HepG2 (cell line): ENCODE measurements around the gene CNTRL. TPM values are rescaled to one million over a fixed set of nuclear protein-coding genes. Genes with fewer than 3 reads are reported as not detected.

Experiments used
- ATAC-seq: fragments of 200-7000 bp; cut with Tn5 transposase; 3 replicates; pipeline ENCODE4 v1.9.1; 2020; ENCODE audit warnings: mild to moderate bottlenecking, moderate library complexity
- BruUV-seq: library from RNA; stranded (reverse); fragments of 400-500 nt; replicated peaks from 2 replicates; lab custom pipeline; 2021; lab: Mats Ljungman, UMichigan
- CTCF ChIA-PET: fragments of 300-600 bp; formaldehyde crosslinking; extraction: SDS; loops from one replicate; lab custom pipeline; 2021; ENCODE audit warnings: low total read pairs, inconsistent platforms, low intra/inter-chr PET ratio; lab: Yijun Ruan, JAX
- POLR2A ChIA-PET: fragments of 350-600 bp; sonication (Branson Sonifier 250); formaldehyde crosslinking; loops from one replicate; lab custom pipeline; 2020; ENCODE audit warnings: antibody characterized with exemption, inconsistent platforms; lab: Yijun Ruan, JAX
- DNase-seq: peaks from one replicate; pipeline ENCODE4 v3.0.0-alpha.2; 2015; ENCODE audit warnings: low spot score
- FAIRE-seq: peaks from 3 replicates; lab custom pipeline; 2011; peaks lifted over from hg19 to GRCh38; lab: Jason Lieb, UNC
- H2AFZ ChIP-seq: one replicate; pipeline ENCODE4 v1.6.1; 2011; ENCODE audit warnings: low read length, inconsistent platforms
- H3K27ac ChIP-seq: fragments of 300-600 bp; 3 replicates; pipeline ENCODE4 v1.8.0; 2011; ENCODE audit warnings: mixed run types, mild to moderate bottlenecking, mixed read lengths, low read length, inconsistent platforms; ENCODE audit not compliant: insufficient read depth; ENCODE audit errors: extremely low read length
- H3K27me3 ChIP-seq, 2 experiments: fragments of 200-600 bp in 1 of 2; 2 replicates in 1 of 2; 3 replicates in 1 of 2; pipeline versions ENCODE4 v1.6.0 to v1.8.0; 2011; ENCODE audit warnings: low read length in 2 of 2, mild to moderate bottlenecking in 2 of 2, moderate library complexity in 2 of 2, inconsistent platforms in 1 of 2; ENCODE audit not compliant: insufficient read depth in 2 of 2, control insufficient read depth in 1 of 2
- H3K36me3 ChIP-seq, 2 experiments: fragments of 200-600 bp in 1 of 2; replicated peaks in 1 of 2; 2 replicates in 1 of 2; 3 replicates in 1 of 2; pipeline versions ENCODE4 v1.5.1 to v1.8.0; 2011; ENCODE audit warnings: low read length in 2 of 2, inconsistent platforms in 1 of 2; ENCODE audit not compliant: insufficient read depth in 2 of 2, control insufficient read depth in 1 of 2
- H3K4me1 ChIP-seq: 2 replicates; pipeline ENCODE4 v1.5.1; 2012; ENCODE audit warnings: low read length, inconsistent platforms; ENCODE audit not compliant: insufficient read depth
- H3K4me2 ChIP-seq: 2 replicates; pipeline ENCODE4 v1.6.0; 2011; ENCODE audit warnings: low read depth, low read length, inconsistent platforms
- H3K4me3 ChIP-seq, 3 experiments: fragments of 200-600 bp in 1 of 3; sonication (generic), shearing (Covaris generic) in 1 of 3; replicated peaks in 1 of 3; 2 replicates each; pipeline ENCODE4 v1.5.1; 2011 to 2016; ENCODE audit warnings: low read length in 3 of 3, inconsistent platforms in 2 of 3, low read depth in 2 of 3, mild to moderate bottlenecking in 2 of 3, control low read depth in 1 of 3, mixed read lengths in 1 of 3; ENCODE audit not compliant: insufficient read depth in 1 of 3
- H3K79me2 ChIP-seq: one replicate; pipeline ENCODE4 v1.6.1; 2011; ENCODE audit warnings: low read length, inconsistent platforms; ENCODE audit not compliant: insufficient read depth
- H3K9ac ChIP-seq: 2 replicates; pipeline ENCODE4 v1.6.0; 2011; ENCODE audit warnings: mild to moderate bottlenecking, low read depth, low read length, inconsistent platforms; ENCODE audit not compliant: insufficient read depth
- H3K9me3 ChIP-seq: 2 replicates; pipeline ENCODE4 v1.5.1; 2012; ENCODE audit warnings: mild to moderate bottlenecking, low read length
- H4K20me1 ChIP-seq: 2 replicates; pipeline ENCODE4 v1.6.0; 2011; ENCODE audit warnings: inconsistent platforms, mild to moderate bottlenecking, low read length, moderate library complexity; ENCODE audit not compliant: insufficient read depth
- AFF4 ChIP-seq: sonication (generic); formaldehyde crosslinking; IDR thresholded peaks from 2 replicates; pipeline ENCODE4 v1.4.0; 2020; ENCODE audit warnings: missing genetic modification reagents
- BCL3 ChIP-seq: sonication (generic); formaldehyde crosslinking; IDR thresholded peaks from 2 replicates; pipeline ENCODE4 v1.5.1; 2020; ENCODE audit warnings: mild to moderate bottlenecking, missing genetic modification reagents, moderate library complexity
- CBFB ChIP-seq: sonication (generic); formaldehyde crosslinking; IDR thresholded peaks from 2 replicates; pipeline ENCODE4 v1.4.0; 2020; ENCODE audit warnings: missing genetic modification reagents
- HHEX ChIP-seq: IDR thresholded peaks from 2 replicates; pipeline ENCODE4 v1.6.1; 2016; ENCODE audit warnings: control low read depth
- HNRNPL ChIP-seq: fragments of 200-400 bp; formaldehyde crosslinking; IDR thresholded peaks from 2 replicates; pipeline ENCODE4 v1.6.1; 2017; ENCODE audit warnings: mild to moderate bottlenecking, low read depth, low read length
- HOXA3 ChIP-seq: sonication (generic); formaldehyde crosslinking; IDR thresholded peaks from 2 replicates; pipeline ENCODE4 v1.5.0; 2020; ENCODE audit warnings: missing genetic modification reagents
- SCMH1 ChIP-seq: sonication (generic); formaldehyde crosslinking; IDR thresholded peaks from 2 replicates; pipeline ENCODE4 v1.9.0; 2021; ENCODE audit warnings: missing genetic modification reagents, mild to moderate bottlenecking, borderline replicate concordance
- ZNF143 ChIP-seq: sonication (generic); formaldehyde crosslinking; IDR thresholded peaks from 2 replicates; pipeline ENCODE4 v1.4.0; 2020; ENCODE audit warnings: missing genetic modification reagents
- ZNF3 ChIP-seq: IDR thresholded peaks from 2 replicates; pipeline ENCODE4 v1.7.0; 2017; ENCODE audit warnings: inconsistent platforms
- ZNF432 ChIP-seq: sonication (generic); formaldehyde crosslinking; IDR thresholded peaks from 2 replicates; pipeline ENCODE4 v1.5.0; 2020; ENCODE audit warnings: missing genetic modification reagents, mild to moderate bottlenecking, borderline replicate concordance
- WGBS: methylation state at CpG from one replicate; pipeline ENCODE4 v1.1.6; 2017; ENCODE audit warnings: low lambda C conversion rate; 5-methylcytosine and 5-hydroxymethylcytosine counted together
- in situ Hi-C: cut with HindIII; loops from 2 replicates; pipeline ENCODE4 v1.10.0; 2017; ENCODE audit warnings: low pct_unique_long_range_greater_than_20kb; ENCODE audit not compliant: extremely low pct_ligation_motif_present
- intact Hi-C: fragments of 100-400 bp; cut with micrococcal nuclease; formaldehyde crosslinking; loops from one replicate; pipeline ENCODE4 v1.10.0; 2022; ENCODE audit not compliant: unreplicated experiment
- polyA plus RNA-seq, 8 experiments: library from polyadenylated mRNA; depleted of rRNA in 3 of 8; stranded (reverse) in 7 of 8; unstranded in 1 of 8; fragments of >200 nt; fragmentation: Illumina TruSeq in 4 of 8; extraction: Trizol in 4 of 8; gene quantifications; 2 replicates each; pipeline versions ENCODE4 v1.2.1 to v1.2.3, GENCODE V29; 2011 to 2016; ENCODE audit warnings: low read depth in 4 of 8, missing spikeins in 1 of 8, mixed read lengths in 1 of 8; ENCODE audit not compliant: insufficient read depth in 1 of 8
- total RNA-seq, 5 experiments: library from RNA; depleted of rRNA; stranded (reverse); fragments of >200 nt; fragmentation: Illumina TruSeq; extraction: Trizol; gene quantifications; 2 replicates each; pipeline ENCODE4 v1.2.3, GENCODE V29; 2016; ENCODE audit warnings: low read depth in 1 of 5

The CNTRL gene
- total and polyA plus RNA-seq, 2 of the 13 experiments (the other 11 are each of a cell fraction or from before 2014, with no cell fraction given) = 7.5 to 11.8 TPM

- TF ChIP-seq CBFB (CRISPR knock-in tag) = no peak
- TF ChIP-seq HNRNPL = no peak
Measured at GRCh38 chr9:121207371-121207940, 132.7 kb downstream of the CNTRL start (continued).

- FAIRE-seq (no peak), ATAC-seq (no peak), DNase-seq (no peak)
- H3K4me1 ChIP-seq = peaks cover 8% of the 10 kb centered on the region
- no peak overlapping the region for H3K4me2 ChIP-seq
- no peaks in the 10 kb centered on the region for H3K36me3 ChIP-seq
- no peaks in the 10 kb centered on the region for H3K27me3 ChIP-seq
- no peak overlapping the region for H2AFZ ChIP-seq
- no peaks in the 10 kb centered on the region for H3K79me2 ChIP-seq
- no peaks in the 10 kb centered on the region for H4K20me1 ChIP-seq
- no peak for TF ChIP-seq HHEX
- no peak for TF ChIP-seq ZNF3 (CRISPR knock-in tag)
- intact Hi-C loops (loop anchor here (5.0 kb wide), 1 partner anchor 72 kb away; no protein-coding TSS in a partner anchor), in situ Hi-C loops (loop anchor here (5.0 kb wide), 1 partner anchor 107 kb away; no protein-coding TSS in a partner anchor)
- H3K27ac ChIP-seq = no peak overlapping the region
- peaks cover 4% of the 10 kb centered on the region; the same call in 1 of the 2 replicates for H3K9me3 ChIP-seq
- H3K4me3 ChIP-seq = no peak overlapping the region
- CTCF ChIA-PET = no interaction called here
- WGBS = 65% methylated on average over 4 of the region's 5 CpGs
- BruUV-seq = no TSS peak
- no peak overlapping the region for H3K9ac ChIP-seq
- POLR2A ChIA-PET = no interaction called here
Measured at GRCh38 chr9:121210536-121210935, 135.8 kb downstream of the CNTRL start.

GRCh38 chr9:121213136-121213806 lies 138.5 kb downstream of the CNTRL start:
- no TSS peak for BruUV-seq
- Histone ChIP-seq H3K27ac (no peak overlapping the region), H3K36me3 (no peaks in the 10 kb centered on the region), H3K9ac (no peak overlapping the region), H4K20me1 (no peaks in the 10 kb centered on the region), H3K4me2 (peak overlapping the region; percentile 64), H3K4me1 (peaks cover 8% of the 10 kb centered on the region), H2AFZ (no peak overlapping the region), H3K9me3 (no peaks in the 10 kb centered on the region), H3K79me2 (no peaks in the 10 kb centered on the region), H3K4me3 (peak overlapping the region in 1 of 3 experiments; percentile 18; a peak in 1 of 6 replicates), H3K27me3 (no peaks in the 10 kb centered on the region)
- ATAC-seq (peak; percentile 96), FAIRE-seq (peak; percentile 91), DNase-seq (peak; percentile 77)
- in situ Hi-C loops (loop anchor here (5.0 kb wide), 1 partner anchor 104 kb away; no protein-coding TSS in a partner anchor), intact Hi-C loops (loop anchor here (1.0 to 5.0 kb wide), 4 partner anchors 69 to 187 kb away; no protein-coding TSS in a partner anchor)
- POLR2A ChIA-PET = interaction anchor here (1.2 to 3.8 kb wide), 2 partner anchors 12 to 74 kb away, joined by 5 to 18 read pairs; partner anchors contain the start of gene RAB14
- CTCF ChIA-PET = interaction anchor here (1.2 to 2.1 kb wide), 5 partner anchors 9 to 187 kb away, joined by 4 to 21 read pairs (median 5); no protein-coding TSS in a partner anchor
- 16% methylated on average over 8 of the region's 9 CpGs for WGBS
- TF ChIP-seq ZNF143 (CRISPR knock-in tag) (no peak), AFF4 (CRISPR knock-in tag) (no peak), HOXA3 (CRISPR knock-in tag) (peak; percentile 59), ZNF432 (CRISPR knock-in tag) (no peak), BCL3 (CRISPR knock-in tag) (no peak), SCMH1 (CRISPR knock-in tag) (no peak)
